Measurements from ENCODE around the gene CENPE. TPM values are rescaled to one million over a fixed set of nuclear protein-coding genes. Genes with fewer than 3 reads are reported as not detected.

The CENPE gene
- total RNA-seq, 1 experiment from 2014 or later, result 38.1 TPM

DNA sequence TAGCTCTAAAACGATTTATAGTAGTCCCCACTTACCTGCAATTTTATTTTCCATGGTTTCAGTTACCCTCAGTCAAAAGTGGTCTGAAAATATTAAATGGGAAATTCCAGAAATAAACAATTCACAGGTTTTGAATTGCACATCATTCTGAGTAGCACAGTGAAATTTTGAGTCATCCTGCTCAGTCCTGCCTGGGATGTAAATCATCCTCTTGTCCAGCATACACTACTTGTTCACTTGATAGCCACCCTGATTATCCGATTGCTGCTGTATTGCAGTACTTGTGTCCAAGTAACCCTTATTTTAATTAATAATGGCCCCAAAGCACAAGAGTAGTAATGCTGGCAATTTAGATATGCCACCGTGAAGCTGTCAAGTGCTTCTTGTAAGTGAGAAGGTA, 75.0 kb downstream of the CENPE start:
- no peak overlapping the region for H3T11ph ChIP-seq (ENCODE audit: low read length)
- no peaks in the 10 kb centered on the region for H4K20me1 ChIP-seq (ENCODE audit: control insufficient read depth, insufficient read depth, insufficient read length)
- no CpG with 5 or more reads among the region's 3 CpGs for WGBS (ENCODE audit: extremely low coverage, insufficient read length, low lambda C conversion rate)
- H3K79me2 ChIP-seq (ENCODE audit: insufficient read depth, low read length), result no peaks in the 10 kb centered on the region
- no peak overlapping the region for H3K9ac ChIP-seq (ENCODE audit: extremely low read depth, insufficient read length, low read length)
- no peak overlapping the region for H3K4ac ChIP-seq (ENCODE audit: low read depth, low read length)
- H4K91ac ChIP-seq (ENCODE audit: insufficient read length, low read depth, low read length), result no peak overlapping the region
- no peak overlapping the region for H4K5ac ChIP-seq (ENCODE audit: insufficient read length, low read depth, low read length)
- DNase-seq, result no peak
- H2BK20ac ChIP-seq (ENCODE audit: low read depth, low read length, poor library complexity, severe bottlenecking), result no peak overlapping the region
- Mint-ChIP-seq H3K9me3 (no peaks in the 10 kb centered on the region), H3K27ac (no peak overlapping the region), H3K27me3 (ENCODE audit: low read depth) (no peaks in the 10 kb centered on the region), H3K36me3 (ENCODE audit: insufficient read depth in 1 of 3, low read depth in 3 of 3) (peaks cover 9 to 63% (median 57%) of the 10 kb centered on the region in 3 experiments; a peak in 6 of 7 replicates), H3K4me3 (no peak overlapping the region), H3K4me1 (no peaks in the 10 kb centered on the region)
- H2AK5ac ChIP-seq (ENCODE audit: insufficient read length, low read length), result no peak overlapping the region
- H3K27ac ChIP-seq (ENCODE audit: insufficient read length, low read depth, low read length), result no peak overlapping the region
- H3K4me2 ChIP-seq (ENCODE audit: insufficient read depth, insufficient read length, low read length), result no peak overlapping the region
- no peak overlapping the region for H2BK5ac ChIP-seq (ENCODE audit: insufficient read length, low read length)
- H2BK12ac ChIP-seq (ENCODE audit: insufficient read length, low read depth, low read length), result no peak overlapping the region
- TF ChIP-seq, protein P1, sequence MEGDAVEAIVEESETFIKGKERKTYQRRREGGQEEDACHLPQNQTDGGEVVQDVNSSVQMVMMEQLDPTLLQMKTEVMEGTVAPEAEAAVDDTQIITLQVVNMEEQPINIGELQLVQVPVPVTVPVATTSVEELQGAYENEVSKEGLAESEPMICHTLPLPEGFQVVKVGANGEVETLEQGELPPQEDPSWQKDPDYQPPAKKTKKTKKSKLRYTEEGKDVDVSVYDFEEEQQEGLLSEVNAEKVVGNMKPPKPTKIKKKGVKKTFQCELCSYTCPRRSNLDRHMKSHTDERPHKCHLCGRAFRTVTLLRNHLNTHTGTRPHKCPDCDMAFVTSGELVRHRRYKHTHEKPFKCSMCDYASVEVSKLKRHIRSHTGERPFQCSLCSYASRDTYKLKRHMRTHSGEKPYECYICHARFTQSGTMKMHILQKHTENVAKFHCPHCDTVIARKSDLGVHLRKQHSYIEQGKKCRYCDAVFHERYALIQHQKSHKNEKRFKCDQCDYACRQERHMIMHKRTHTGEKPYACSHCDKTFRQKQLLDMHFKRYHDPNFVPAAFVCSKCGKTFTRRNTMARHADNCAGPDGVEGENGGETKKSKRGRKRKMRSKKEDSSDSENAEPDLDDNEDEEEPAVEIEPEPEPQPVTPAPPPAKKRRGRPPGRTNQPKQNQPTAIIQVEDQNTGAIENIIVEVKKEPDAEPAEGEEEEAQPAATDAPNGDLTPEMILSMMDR (conservative IDR thresholded peaks at IDR 0.05), result no peak
- no peak overlapping the region for H3K56ac ChIP-seq (ENCODE audit: insufficient read length, low read depth, low read length)
- H2BK15ac ChIP-seq (ENCODE audit: low read depth, low read length), result no peak overlapping the region
- H2BK120ac ChIP-seq (ENCODE audit: low read depth, low read length, poor library complexity, severe bottlenecking), result no peak overlapping the region
- H3K9me3 ChIP-seq (ENCODE audit: control insufficient read depth, low read depth, low read length), result no peaks in the 10 kb centered on the region
- H3K23me2 ChIP-seq (ENCODE audit: insufficient read length, low read depth, low read length, poor library complexity, severe bottlenecking), result no peaks in the 10 kb centered on the region
- H2AFZ ChIP-seq (ENCODE audit: low read length), result no peak overlapping the region
- H3K27me3 ChIP-seq (ENCODE audit: insufficient read depth, low read length), result no peaks in the 10 kb centered on the region
- no peaks in the 10 kb centered on the region for H3K4me1 ChIP-seq (ENCODE audit: insufficient read depth, low read length)
- no peak overlapping the region for H3K14ac ChIP-seq (ENCODE audit: insufficient read depth, low read length)
- no peaks in the 10 kb centered on the region for H3K79me1 ChIP-seq (ENCODE audit: insufficient read depth, low read depth, low read length, poor library complexity, severe bottlenecking)
- H3K23ac ChIP-seq (ENCODE audit: insufficient read length, low read depth, low read length), result no peak overlapping the region
- no peak overlapping the region for H4K8ac ChIP-seq (replicated peaks; ENCODE audit: insufficient read length, low read depth, low read length)
- H3K18ac ChIP-seq (ENCODE audit: insufficient read length, low read depth, low read length), result no peak overlapping the region

All from H9 (cell line).